Naive thymus-derived CD8-positive, alpha-beta T cell (primary cell): ENCODE data around the gene MUC3A. TPM values are rescaled to one million over a fixed set of nuclear protein-coding genes. Genes with fewer than 3 reads are reported as not detected.
A peak's percentile ranks its signal among the peaks of the same experiment; 100 is the strongest.
"Not testable (repeated sequence)": the region's sequence is repeated elsewhere in the genome, so short reads cannot be mapped to it uniquely, and the experiment has no call there.

Experiments
- ATAC-seq, 2 donors: fragments of 150-1000 bp; cut with Tn5 transposase in 1 of 2; sonication (Bioruptor Pico), chemical (Tn5 transposase) in 1 of 2; 1 replicate in 1 of 2; 2 replicates in 1 of 2; pipeline ENCODE4 v1.10.0; 2021; ENCODE audit warnings: mild to moderate bottlenecking in 2 of 2, moderate library complexity in 2 of 2
- POLR2A ChIA-PET: fragments of 350-600 bp; sonication (Branson Sonifier 250); formaldehyde crosslinking; loops from one replicate; lab custom pipeline; 2021; ENCODE audit warnings: antibody characterized with exemption; lab: Charles Lee
- DNase-seq, 10 donors: peaks; one replicate each; pipeline versions ENCODE4 v3.0.0 to v3.0.0-alpha.2; 2020 to 2022
- H3K27ac Mint-ChIP-seq, 10 donors: one replicate each; pipeline ENCODE4 v1.8.0; 2020 to 2022; ENCODE audit warnings: mild to moderate bottlenecking in 10 of 10, mixed read lengths in 10 of 10, moderate library complexity in 4 of 10, inconsistent platforms in 1 of 10
- H3K27me3 Mint-ChIP-seq, 5 donors: one replicate each; pipeline ENCODE4 v1.8.0; 2021 to 2022; ENCODE audit warnings: mixed read lengths in 5 of 5
- H3K36me3 Mint-ChIP-seq, 3 donors: one replicate each; pipeline ENCODE4 v1.8.0; 2020 to 2022; ENCODE audit warnings: mixed read lengths in 3 of 3, mild to moderate bottlenecking in 2 of 3, inconsistent platforms in 1 of 3
- H3K4me1 Mint-ChIP-seq, 4 donors: one replicate each; pipeline ENCODE4 v1.8.0; 2021 to 2022; ENCODE audit warnings: mixed read lengths in 4 of 4
- H3K4me3 Mint-ChIP-seq, 10 donors: one replicate each; pipeline ENCODE4 v1.8.0; 2020 to 2022; ENCODE audit warnings: mild to moderate bottlenecking in 10 of 10, mixed read lengths in 10 of 10, moderate library complexity in 6 of 10, inconsistent platforms in 1 of 10
- H3K9me3 Mint-ChIP-seq, 9 donors: one replicate each; pipeline ENCODE4 v1.8.0; 2020 to 2022; ENCODE audit warnings: mixed read lengths in 9 of 9, mild to moderate bottlenecking in 3 of 9, inconsistent platforms in 1 of 9, moderate library complexity in 1 of 9
- polyA plus RNA-seq, 3 donors: library from polyadenylated mRNA; unstranded; fragments of 300-500 nt; fragmentation: Illumina TruSeq; gene quantifications; one replicate each; pipeline ENCODE4 v1.2.3, GENCODE V29; 2021
- total RNA-seq, 8 experiments: library from RNA in 2 of 8; stranded (reverse) in 2 of 8; gene quantifications; one replicate each; pipeline ENCODE4 v1.2.3 and lab custom pipeline; 2021 to 2026

The MUC3A gene
- total and polyA plus RNA-seq, 5 experiments from 2014 or later, result not detected

DNA sequence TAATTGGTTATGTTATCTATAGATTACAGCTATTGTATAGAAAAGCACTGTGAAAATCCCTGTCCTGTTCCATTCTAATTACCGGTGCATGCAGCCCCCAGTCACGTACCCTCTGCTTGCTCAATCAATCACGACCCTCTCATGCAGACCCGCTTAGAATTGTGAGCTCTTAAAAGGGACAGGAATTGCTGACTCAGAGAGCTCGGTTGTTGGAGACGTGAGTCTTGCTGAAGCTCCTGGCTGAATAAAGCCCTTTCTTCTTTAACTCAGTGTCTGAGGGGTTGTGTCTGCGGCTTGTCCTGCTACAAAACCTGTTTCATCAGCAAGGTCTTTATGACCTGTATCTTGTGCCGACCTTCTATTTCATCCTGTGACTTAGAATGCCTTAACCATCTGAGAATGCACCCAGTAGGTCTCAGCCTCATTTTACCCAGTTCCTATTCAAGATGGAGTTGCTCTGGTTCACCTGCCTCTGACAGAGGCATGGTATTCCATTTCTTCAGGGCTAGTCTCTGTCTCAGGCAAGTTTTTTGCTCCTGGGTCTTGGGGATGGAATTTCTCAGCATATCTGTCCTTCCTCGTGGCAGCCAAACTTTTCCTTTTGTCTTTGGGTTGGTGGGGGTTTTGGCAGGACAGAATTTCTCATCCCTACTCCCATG is 29.4 kb upstream of the MUC3A start:
- not testable (repeated sequence) for H3K36me3 Mint-ChIP-seq, DNase-seq, H3K4me1 Mint-ChIP-seq, H3K9me3 Mint-ChIP-seq, H3K4me3 Mint-ChIP-seq, ATAC-seq, H3K27ac Mint-ChIP-seq
- H3K27me3 Mint-ChIP-seq, result peaks cover 2 to 37% (median 27%) of the 10 kb centered on the region in 5 donors
- POLR2A ChIA-PET, result interaction anchor here (0.5 kb wide), 1 partner anchor 138 kb away, joined by 3 read pairs; no protein-coding TSS in a partner anchor

DNA sequence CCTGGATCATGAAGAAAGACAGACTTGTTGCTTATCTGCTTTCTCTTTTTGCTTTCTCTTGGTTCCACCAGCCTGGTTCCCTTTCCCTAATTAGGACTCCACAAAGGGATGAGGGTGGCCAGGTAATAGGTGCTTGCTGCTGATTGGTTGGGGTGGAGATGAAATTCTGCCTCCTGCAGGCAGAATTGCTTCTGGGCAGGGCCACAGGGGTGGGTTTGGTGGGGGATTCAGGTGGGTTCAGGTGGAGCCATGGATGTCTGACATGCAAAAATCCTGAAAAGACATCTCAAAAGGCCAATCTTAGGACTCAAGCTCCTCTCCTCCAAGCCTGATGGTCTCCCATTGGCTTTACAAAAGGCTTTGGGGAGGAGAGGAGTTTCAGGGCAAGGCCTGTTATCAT is 28.3 kb upstream of the MUC3A start:
- POLR2A ChIA-PET, result no interaction called here
- no peak overlapping the region for H3K27ac Mint-ChIP-seq
- DNase-seq, result no peak
- no peaks in the 10 kb centered on the region for H3K4me1 Mint-ChIP-seq
- H3K4me3 Mint-ChIP-seq, result no peak overlapping the region
- peaks cover 2 to 31% (median 25%) of the 10 kb centered on the region in 5 donors for H3K27me3 Mint-ChIP-seq
- H3K36me3 Mint-ChIP-seq, result no peaks in the 10 kb centered on the region
- no peak for ATAC-seq
- H3K9me3 Mint-ChIP-seq, result no peaks in the 10 kb centered on the region

DNA sequence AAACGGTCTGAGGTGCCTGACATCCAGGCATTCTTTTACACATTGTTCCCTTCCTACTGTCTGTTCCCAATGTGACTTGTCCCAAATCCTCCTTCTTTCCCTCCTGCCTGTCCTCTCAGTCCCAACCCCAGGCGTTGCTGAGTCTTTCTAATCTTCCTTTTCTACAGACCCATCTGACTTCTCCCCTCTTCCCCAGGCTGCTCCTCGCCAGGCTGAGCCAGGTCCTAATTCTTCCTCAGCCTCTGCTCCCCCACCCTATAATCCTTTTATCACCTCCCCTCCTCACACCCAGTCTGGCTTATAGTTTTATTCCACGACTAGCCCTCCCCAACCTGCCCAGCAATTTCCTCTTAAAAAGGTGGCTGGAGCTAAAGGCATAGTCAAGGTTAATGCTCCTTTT is 25.7 kb upstream of the MUC3A start:
- POLR2A ChIA-PET, H3K27ac Mint-ChIP-seq, H3K4me1 Mint-ChIP-seq, ATAC-seq, DNase-seq, H3K36me3 Mint-ChIP-seq, H3K9me3 Mint-ChIP-seq, H3K4me3 Mint-ChIP-seq: not testable (repeated sequence)
- H3K27me3 Mint-ChIP-seq, result peaks cover 0 to 22% (median 19%) of the 10 kb centered on the region in 5 donors

DNA sequence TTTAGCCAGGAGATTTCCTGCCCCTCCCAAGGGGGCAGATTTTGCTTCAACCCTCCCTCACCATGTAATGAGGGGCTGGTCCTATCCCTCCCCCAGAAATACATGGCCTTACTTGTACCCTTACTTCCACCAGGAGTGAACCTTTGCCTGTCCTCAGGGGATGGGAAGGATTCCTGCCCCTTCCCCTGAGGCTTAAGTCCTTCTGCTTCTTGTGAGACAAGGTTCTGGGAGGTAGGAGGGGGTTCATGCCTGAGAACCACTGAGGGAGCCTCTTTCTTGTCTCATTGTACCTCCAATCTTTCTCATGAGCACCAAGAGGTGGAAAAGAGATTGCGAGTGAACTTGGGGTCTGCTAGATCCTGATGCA is 19.5 kb upstream of the MUC3A start:
- no peak overlapping the region for H3K4me3 Mint-ChIP-seq
- no peaks in the 10 kb centered on the region for H3K4me1 Mint-ChIP-seq
- DNase-seq, result no peak
- POLR2A ChIA-PET, result no interaction called here
- peaks cover 0 to 15% (median 10%) of the 10 kb centered on the region in 9 donors for H3K9me3 Mint-ChIP-seq
- H3K27me3 Mint-ChIP-seq, result peaks cover 4 to 18% (median 10%) of the 10 kb centered on the region in 5 donors
- ATAC-seq, result no peak
- H3K36me3 Mint-ChIP-seq, result peaks cover 0 to 7% (median 6%) of the 10 kb centered on the region in 3 donors
- no peak overlapping the region for H3K27ac Mint-ChIP-seq

DNA sequence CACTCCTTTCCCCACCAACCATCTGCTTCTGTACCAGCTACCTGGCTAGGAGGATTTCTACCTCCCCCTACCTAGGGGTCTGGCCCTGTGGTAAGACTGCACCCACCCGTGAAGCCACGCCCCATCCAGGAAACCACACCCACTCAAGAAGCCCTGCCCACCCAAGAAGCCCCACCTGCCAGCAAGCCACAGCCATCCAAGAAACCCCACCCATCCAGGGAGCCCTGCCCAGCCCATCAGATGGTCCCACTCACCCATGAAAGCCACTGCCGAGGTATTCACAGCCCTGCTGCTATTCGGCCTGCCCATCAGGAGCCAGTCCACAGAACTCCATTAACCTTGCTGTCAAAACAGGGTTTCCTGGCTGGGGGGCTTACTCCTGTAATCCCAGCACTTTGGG is 15.6 kb upstream of the MUC3A start:
- peaks cover 0 to 8% (median 7%) of the 10 kb centered on the region in 3 donors for H3K36me3 Mint-ChIP-seq
- H3K27me3 Mint-ChIP-seq, result peaks cover 4 to 24% (median 17%) of the 10 kb centered on the region in 5 donors
- DNase-seq (no peak), ATAC-seq (no peak)
- H3K27ac Mint-ChIP-seq, result no peak overlapping the region
- POLR2A ChIA-PET, result no interaction called here
- H3K4me3 Mint-ChIP-seq, result no peak overlapping the region
- peaks cover 0 to 22% (median 11%) of the 10 kb centered on the region in 9 donors for H3K9me3 Mint-ChIP-seq
- H3K4me1 Mint-ChIP-seq, result no peaks in the 10 kb centered on the region

DNA sequence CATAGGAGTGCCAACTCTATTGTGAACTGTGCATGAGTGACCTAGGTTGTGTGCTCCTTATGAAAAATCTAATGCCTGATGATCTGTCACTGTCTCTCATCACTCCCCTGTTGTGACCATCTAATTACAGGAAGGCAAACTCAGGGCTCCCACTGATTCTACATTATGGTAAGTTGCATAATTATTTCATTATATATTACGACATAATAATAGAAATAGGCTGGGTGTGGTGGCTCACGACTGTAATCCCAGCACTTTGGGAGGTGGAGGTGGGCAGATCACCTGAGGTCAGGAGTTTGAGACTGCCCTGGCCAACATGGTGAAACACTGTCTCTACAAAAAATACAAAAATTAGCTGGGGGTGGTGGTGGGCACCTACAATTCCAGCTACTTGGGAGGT is 14.0 kb upstream of the MUC3A start:
- DNase-seq, POLR2A ChIA-PET, ATAC-seq, H3K4me3 Mint-ChIP-seq, H3K27ac Mint-ChIP-seq, H3K4me1 Mint-ChIP-seq: not testable (repeated sequence)
- Mint-ChIP-seq H3K9me3 (peaks cover 0 to 37% (median 13%) of the 10 kb centered on the region in 9 donors), H3K36me3 (peaks cover 0 to 18% (median 15%) of the 10 kb centered on the region in 3 donors), H3K27me3 (peaks cover 4 to 16% (median 15%) of the 10 kb centered on the region in 5 donors)

DNA sequence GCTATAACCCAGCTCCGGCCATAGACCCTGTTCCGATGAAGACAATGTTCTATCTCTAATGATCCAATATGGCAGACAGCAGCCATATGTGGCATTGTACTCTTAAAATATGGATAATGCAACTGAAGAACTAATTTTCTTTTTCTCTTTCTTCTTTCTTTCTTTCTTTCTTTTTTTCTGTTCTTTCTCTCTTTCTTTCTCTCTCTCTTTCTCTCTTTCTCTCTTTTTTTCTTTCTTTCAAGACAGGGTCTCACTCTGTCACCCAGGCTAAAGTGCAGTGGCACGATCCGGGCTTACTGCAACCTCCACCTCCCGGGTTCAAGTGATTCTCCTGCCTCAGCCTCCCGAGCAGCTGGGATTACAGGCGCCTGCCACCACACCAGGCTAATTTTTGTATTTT is 13.2 kb upstream of the MUC3A start:
- H3K36me3 Mint-ChIP-seq, result peaks cover 0 to 15% (median 15%) of the 10 kb centered on the region in 3 donors
- H3K9me3 Mint-ChIP-seq, result peaks cover 0 to 39% (median 13%) of the 10 kb centered on the region in 9 donors
- not testable (repeated sequence) for H3K4me3 Mint-ChIP-seq

DNA sequence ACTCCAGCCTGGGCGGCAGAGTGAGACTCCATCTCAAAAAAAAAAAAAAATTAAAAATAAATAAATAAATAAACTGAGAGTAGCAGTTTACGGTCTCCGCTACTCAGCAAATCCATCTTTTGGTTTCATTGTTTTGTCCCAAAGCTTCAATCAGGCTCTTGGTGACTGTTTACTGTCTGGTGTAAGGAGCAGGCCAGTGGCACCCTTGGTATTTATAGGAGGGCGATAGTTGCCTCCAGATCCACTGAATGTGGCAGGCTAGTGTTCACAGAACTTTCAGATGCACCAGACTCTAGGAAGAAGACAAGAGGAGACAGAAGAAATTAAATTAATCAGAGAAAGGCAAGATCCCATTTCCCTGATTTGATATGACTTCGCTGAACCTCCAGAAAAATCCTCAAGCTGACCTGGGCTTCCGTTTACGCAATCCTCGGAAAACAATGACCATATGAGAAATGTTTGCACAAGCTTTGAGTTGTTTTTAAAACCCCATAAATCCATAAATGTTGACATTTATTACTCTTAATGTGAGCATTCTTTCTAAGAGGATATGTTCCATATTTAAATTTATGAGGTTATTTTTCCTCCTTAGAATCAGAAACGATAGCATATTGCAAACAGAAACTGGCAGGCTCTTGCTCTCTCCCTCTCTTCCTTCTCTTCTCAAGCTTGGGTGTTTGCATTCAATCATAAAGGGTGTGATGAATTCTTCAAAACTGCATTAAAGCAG is 7.1 kb upstream of the MUC3A start:
- Mint-ChIP-seq H3K27ac (no peak overlapping the region), H3K36me3 (peaks cover 0 to 12% (median 8%) of the 10 kb centered on the region in 3 donors), H3K9me3 (peaks cover 0 to 27% (median 7%) of the 10 kb centered on the region in 9 donors), H3K27me3 (peaks cover 11 to 29% (median 19%) of the 10 kb centered on the region in 5 donors), H3K4me1 (peaks cover 0 to 1% (median 0%) of the 10 kb centered on the region in 4 donors), H3K4me3 (no peak overlapping the region)
- POLR2A ChIA-PET, result no interaction called here
- DNase-seq (no peak), ATAC-seq (no peak)

More for the DNA sequence above, 13.2 kb upstream of the MUC3A start:
- H3K27me3 Mint-ChIP-seq, result peaks cover 4 to 16% (median 11%) of the 10 kb centered on the region in 5 donors
- POLR2A ChIA-PET, H3K4me1 Mint-ChIP-seq, H3K27ac Mint-ChIP-seq, ATAC-seq, DNase-seq: not testable (repeated sequence)

DNA sequence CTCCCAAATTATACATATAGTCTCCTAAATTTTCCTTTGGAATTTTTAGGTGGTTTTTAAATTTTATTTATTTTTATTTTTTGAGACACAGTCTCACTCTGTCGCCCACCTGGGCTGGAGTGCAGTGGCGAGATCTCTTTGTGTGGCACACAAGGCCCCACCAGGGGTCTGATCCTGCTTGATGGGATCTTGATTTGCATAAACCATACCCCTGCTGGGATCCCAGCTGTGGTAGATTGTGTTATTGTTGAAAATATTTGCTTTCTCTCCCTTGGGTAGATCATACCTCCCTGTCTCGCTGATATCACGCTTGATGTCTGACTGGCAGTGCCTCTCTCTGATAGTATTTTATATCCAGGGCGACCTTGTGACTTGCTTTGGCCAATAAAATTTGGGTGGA is 5.6 kb upstream of the MUC3A start:
- H3K4me1 Mint-ChIP-seq, result peaks cover 0 to 1% (median 0%) of the 10 kb centered on the region in 4 donors
- no peak overlapping the region for H3K4me3 Mint-ChIP-seq
- ATAC-seq (no peak), DNase-seq (no peak)
- H3K27me3 Mint-ChIP-seq, result peaks cover 8 to 29% (median 17%) of the 10 kb centered on the region in 5 donors
- no peak overlapping the region for H3K27ac Mint-ChIP-seq
- POLR2A ChIA-PET, result no interaction called here
- peaks cover 0 to 20% (median 7%) of the 10 kb centered on the region in 9 donors for H3K9me3 Mint-ChIP-seq
- peaks cover 0 to 11% (median 8%) of the 10 kb centered on the region in 3 donors for H3K36me3 Mint-ChIP-seq

DNA sequence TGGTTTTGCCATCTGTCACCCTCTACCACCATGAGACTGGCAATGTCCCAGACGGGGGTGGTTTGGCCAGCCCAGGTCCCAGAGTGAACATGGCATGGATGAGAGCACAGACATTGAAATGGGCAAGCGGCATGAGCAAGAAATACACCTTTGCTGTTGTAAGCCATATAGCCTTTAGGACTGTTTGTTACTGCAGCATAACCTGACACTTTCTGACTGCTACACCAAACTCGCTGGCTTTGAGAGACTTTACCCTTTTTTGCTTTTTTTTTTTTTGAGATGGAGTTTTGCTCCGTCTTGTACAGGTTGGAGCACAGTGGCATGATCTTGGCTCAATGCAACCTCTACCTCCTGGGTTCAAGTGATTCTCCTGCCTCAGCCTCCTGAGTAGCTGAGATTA is 5.2 kb upstream of the MUC3A start:
- Mint-ChIP-seq H3K36me3 (peaks cover 0 to 8% (median 7%) of the 10 kb centered on the region in 3 donors), H3K4me3 (no peak overlapping the region), H3K9me3 (peaks cover 0 to 17% (median 7%) of the 10 kb centered on the region in 9 donors), H3K27ac (peak overlapping the region in 1 of 10 donors; percentile 65), H3K4me1 (peaks cover 0 to 1% (median 0%) of the 10 kb centered on the region in 4 donors), H3K27me3 (peaks cover 8 to 29% (median 19%) of the 10 kb centered on the region in 5 donors)
- POLR2A ChIA-PET, result no interaction called here
- DNase-seq (no peak), ATAC-seq (no peak)

DNA sequence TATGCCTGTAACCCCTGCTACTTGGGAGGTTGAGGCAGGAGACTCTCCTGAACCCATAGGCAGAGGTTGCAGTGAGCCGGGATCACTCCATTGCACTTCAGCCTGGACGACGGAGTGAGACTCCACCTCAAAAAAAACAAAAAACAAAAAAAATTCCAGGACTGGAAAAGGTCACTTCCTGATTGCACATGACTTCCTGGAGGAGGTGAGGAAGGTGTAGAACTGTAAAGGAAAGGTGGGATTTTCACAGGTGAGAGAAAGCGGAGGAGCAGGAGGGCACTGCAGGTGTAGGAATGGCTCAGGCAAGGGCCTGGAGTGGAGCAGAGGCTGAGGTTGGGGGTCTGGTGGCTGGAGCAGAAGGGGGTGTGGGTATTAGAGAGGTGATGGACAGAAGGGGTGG is 3.2 kb upstream of the MUC3A start:
- ATAC-seq (no peak), DNase-seq (no peak)
- Mint-ChIP-seq H3K9me3 (peaks cover 0 to 3% (median 0%) of the 10 kb centered on the region in 9 donors), H3K36me3 (no peaks in the 10 kb centered on the region), H3K27ac (peak overlapping the region in 1 of 10 donors; percentile 43), H3K27me3 (peaks cover 17 to 41% (median 28%) of the 10 kb centered on the region in 5 donors), H3K4me3 (no peak overlapping the region), H3K4me1 (peaks cover 0 to 1% (median 0%) of the 10 kb centered on the region in 4 donors)
- POLR2A ChIA-PET, result no interaction called here

DNA sequence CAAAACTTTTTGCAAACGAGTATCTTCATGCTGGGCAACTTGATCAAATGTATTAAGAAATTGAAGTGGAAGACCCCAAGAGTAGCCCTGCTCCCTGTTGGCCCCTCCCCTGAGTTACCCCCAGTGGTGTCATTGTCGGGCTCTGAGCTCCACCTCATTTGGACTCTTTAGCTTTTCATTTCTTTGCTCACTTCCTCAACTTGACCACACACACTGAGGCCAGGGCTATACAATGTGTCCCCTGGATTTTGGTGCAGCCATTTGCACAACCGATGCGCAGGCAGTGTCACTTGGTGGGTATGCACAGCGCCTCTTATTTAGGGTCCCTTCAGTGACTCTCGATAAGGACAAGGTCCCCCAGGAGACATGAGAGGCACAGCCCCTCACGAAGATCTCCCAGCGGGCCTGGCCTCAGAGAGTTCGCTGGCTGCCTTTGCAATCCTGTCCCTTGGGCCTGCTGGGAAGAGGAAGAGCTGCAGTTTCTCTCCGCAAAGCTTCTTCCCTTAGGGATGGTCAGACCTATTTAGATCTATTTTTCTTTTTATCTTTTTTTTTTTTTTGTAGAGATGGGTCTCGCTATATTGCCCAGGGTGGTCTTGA is 2.5 kb upstream of the MUC3A start:
- POLR2A ChIA-PET, result no interaction called here
- no peak for ATAC-seq

More for the DNA sequence above, 2.5 kb upstream of the MUC3A start:
- Mint-ChIP-seq H3K27ac (no peak overlapping the region), H3K36me3 (no peaks in the 10 kb centered on the region), H3K9me3 (peaks cover 0 to 3% (median 0%) of the 10 kb centered on the region in 9 donors), H3K4me1 (peaks cover 0 to 1% (median 0%) of the 10 kb centered on the region in 4 donors), H3K4me3 (no peak overlapping the region), H3K27me3 (peaks cover 17 to 41% (median 28%) of the 10 kb centered on the region in 5 donors)
- DNase-seq, result no peak
